Measurements from ENCODE around the gene TMEM129. TPM values are rescaled to one million over a fixed set of nuclear protein-coding genes. Genes with fewer than 3 reads are reported as not detected.

TMEM129 gene
- total and polyA plus RNA-seq, 10 of the 15 experiments (the other 5 are each of a cell fraction or from before 2014, with no cell fraction given), result 0.19 to 24.9 (median 13.2) TPM

DNA sequence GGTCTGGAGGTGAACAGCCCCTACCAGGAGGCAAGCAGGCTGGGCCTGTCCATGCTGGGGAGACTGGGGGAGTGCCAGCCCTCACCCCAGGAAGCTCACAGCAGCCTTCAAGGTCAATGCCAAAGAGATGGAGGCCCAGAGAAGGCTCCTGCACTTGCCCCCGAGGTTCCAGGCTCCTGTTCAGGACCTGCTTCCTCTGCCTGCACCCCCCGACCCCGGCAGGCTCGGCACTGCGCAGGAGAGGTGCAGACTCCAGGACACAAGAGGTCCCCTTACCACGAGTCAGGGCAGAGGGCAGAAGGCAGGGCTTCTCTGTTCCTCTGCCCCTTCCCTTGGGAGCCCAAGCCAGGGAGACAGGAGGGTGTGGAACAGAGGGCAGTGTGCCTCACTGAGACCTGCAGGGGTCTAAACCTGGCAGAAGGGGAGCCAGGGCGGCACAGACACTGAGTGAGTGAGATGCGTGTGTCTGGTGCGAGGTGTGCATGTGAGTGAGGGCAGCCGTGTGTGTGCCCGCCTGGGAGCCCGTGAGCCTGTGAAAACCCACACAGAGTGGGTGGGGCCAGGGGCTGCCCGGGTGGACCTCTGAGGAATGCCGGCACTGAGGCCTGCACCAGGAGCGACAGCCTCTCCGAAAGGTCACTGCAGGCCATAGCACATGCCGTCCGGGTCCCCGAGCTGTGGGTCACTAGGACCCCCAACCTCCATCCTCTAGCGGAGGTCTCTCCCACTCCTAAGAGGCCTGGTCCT lies 41.3 kb upstream of the TMEM129 start:
- no peak for FAIRE-seq
- no peaks in the 10 kb centered on the region for H3K9me3 ChIP-seq (replicated peaks; ENCODE audit: control insufficient read depth, insufficient read depth, low read length)
- H4K20me1 ChIP-seq (ENCODE audit: control insufficient read depth, insufficient read depth), result no peaks in the 10 kb centered on the region
- no peak for ATAC-seq
- CTCF ChIA-PET, result no interaction called here
- no peak overlapping the region for H3K4me3 ChIP-seq
- no peak overlapping the region for H3K27ac ChIP-seq (ENCODE audit: control insufficient read depth, insufficient read depth)
- no peak for DNase-seq (ENCODE audit: low read depth, low spot score)
- POLR2A ChIA-PET, result no interaction called here
- RAD21 ChIA-PET (ENCODE audit: unreplicated experiment), result no interaction called here
- H2AFZ ChIP-seq (ENCODE audit: control insufficient read depth, low read depth, low read length), result no peak overlapping the region
- no peaks in the 10 kb centered on the region for H3K4me1 ChIP-seq (ENCODE audit: control insufficient read depth, insufficient read depth, low read length)
- no peaks in the 10 kb centered on the region for H3K79me2 ChIP-seq (ENCODE audit: control insufficient read depth, insufficient read depth, low read length)
- H3K27me3 ChIP-seq (replicated peaks in 1 of 2; ENCODE audit: control insufficient read depth in 2 of 2, insufficient read depth in 2 of 2, low read length in 1 of 2), result no peaks in the 10 kb centered on the region; a peak in 1 of 4 replicates
- TF ChIP-seq HDGF (IDR thresholded peaks at IDR 0.05) (no peak), TBL1XR1 (IDR thresholded peaks at IDR 0.05; ENCODE audit: low read depth, low read length) (no peak), ESRRA (IDR thresholded peaks at IDR 0.05; ENCODE audit: low read length) (no peak), GABPA (IDR thresholded peaks at IDR 0.05; ENCODE audit: low read depth) (no peak), ZNF207 (IDR thresholded peaks at IDR 0.05; ENCODE audit: borderline replicate concordance) (no peak), SREBF1 (IDR thresholded peaks at IDR 0.05; ENCODE audit: low read length) (no peak), NR2F1 (conservative IDR thresholded peaks at IDR 0.05) (no peak), ETV6 (conservative IDR thresholded peaks at IDR 0.05 in 1 of 2, IDR thresholded peaks at IDR 0.05 in 1 of 2; ENCODE audit: borderline replicate concordance in 1 of 2, low read depth in 1 of 2) (no peak)
- TF ChIP-seq, protein P1, sequence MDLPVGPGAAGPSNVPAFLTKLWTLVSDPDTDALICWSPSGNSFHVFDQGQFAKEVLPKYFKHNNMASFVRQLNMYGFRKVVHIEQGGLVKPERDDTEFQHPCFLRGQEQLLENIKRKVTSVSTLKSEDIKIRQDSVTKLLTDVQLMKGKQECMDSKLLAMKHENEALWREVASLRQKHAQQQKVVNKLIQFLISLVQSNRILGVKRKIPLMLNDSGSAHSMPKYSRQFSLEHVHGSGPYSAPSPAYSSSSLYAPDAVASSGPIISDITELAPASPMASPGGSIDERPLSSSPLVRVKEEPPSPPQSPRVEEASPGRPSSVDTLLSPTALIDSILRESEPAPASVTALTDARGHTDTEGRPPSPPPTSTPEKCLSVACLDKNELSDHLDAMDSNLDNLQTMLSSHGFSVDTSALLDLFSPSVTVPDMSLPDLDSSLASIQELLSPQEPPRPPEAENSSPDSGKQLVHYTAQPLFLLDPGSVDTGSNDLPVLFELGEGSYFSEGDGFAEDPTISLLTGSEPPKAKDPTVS (IDR thresholded peaks at IDR 0.05; ENCODE audit: low read depth, low read length), result no peak
- in situ Hi-C loops (cut with MboI) (no loop called here), intact Hi-C loops (cut with micrococcal nuclease; ENCODE audit: unreplicated experiment) (no loop called here)
- no peaks in the 10 kb centered on the region for H3K36me3 ChIP-seq (ENCODE audit: control insufficient read depth in 2 of 2, insufficient read depth in 2 of 2, low read length in 1 of 2)
- H3K4me2 ChIP-seq (ENCODE audit: control insufficient read depth, insufficient read depth), result no peak overlapping the region
- no peak overlapping the region for H3K9ac ChIP-seq (ENCODE audit: control insufficient read depth, insufficient read depth, low read length)
- SMC1A ChIA-PET (ENCODE audit: uncharacterized antibody, unreplicated experiment), result no interaction called here
- BruUV-seq (replicated peaks), result no TSS peak
- 17% methylated on average over 14 of the region's 20 CpGs for WGBS (ENCODE audit: insufficient coverage, insufficient replicate concordance, low lambda C conversion rate, missing lambda C conversion rate)

Data from GM12878 (cell line).